CD14-positive monocyte (primary cell): ENCODE measurements around the gene GABARAP. TPM values are rescaled to one million over a fixed set of nuclear protein-coding genes. Genes with fewer than 3 reads are reported as not detected.
A peak's percentile ranks its signal among the peaks of the same experiment; 100 is the strongest.

Experiments used
- DNase-seq, 3 donors: peaks; one replicate each; pipeline ENCODE4 v3.0.0-alpha.2; 2011 to 2022
- H2AFZ ChIP-seq: 2 replicates; pipeline ENCODE4 v1.6.0; 2012; ENCODE audit warnings: mild to moderate bottlenecking, low read depth, low read length, inconsistent platforms; ENCODE audit not compliant: insufficient read depth, poor library complexity, severe bottlenecking
- H3K27ac ChIP-seq, 2 donors: 1 replicate in 1 of 2; 2 replicates in 1 of 2; pipeline ENCODE4 v1.5.1; 2012 to 2013; ENCODE audit warnings: low read length in 2 of 2, control low read depth in 1 of 2, inconsistent platforms in 1 of 2, low read depth in 1 of 2, mild to moderate bottlenecking in 1 of 2
- H3K27me3 ChIP-seq, 2 donors: one replicate each; pipeline versions ENCODE4 v1.6.0 to v1.6.1; 2011 to 2013; ENCODE audit warnings: low read length in 2 of 2; ENCODE audit not compliant: control insufficient read depth in 2 of 2, insufficient read depth in 2 of 2
- H3K36me3 ChIP-seq, 2 donors: replicated peaks in 1 of 2; 1 replicate in 1 of 2; 2 replicates in 1 of 2; pipeline versions ENCODE4 v1.5.1 to v1.6.1; 2012 to 2013; ENCODE audit warnings: low read length in 2 of 2, control low read depth in 1 of 2, inconsistent platforms in 1 of 2, mild to moderate bottlenecking in 1 of 2; ENCODE audit not compliant: insufficient read depth in 2 of 2, control insufficient read depth in 1 of 2
- H3K4me1 ChIP-seq, 2 donors: 1 replicate in 1 of 2; 2 replicates in 1 of 2; pipeline versions ENCODE4 v1.5.1 to v1.6.1; 2012 to 2013; ENCODE audit warnings: low read length in 2 of 2, control low read depth in 1 of 2, inconsistent platforms in 1 of 2, mild to moderate bottlenecking in 1 of 2, moderate library complexity in 1 of 2; ENCODE audit not compliant: insufficient read depth in 2 of 2, control insufficient read depth in 1 of 2
- H3K4me2 ChIP-seq: replicated peaks from 2 replicates; pipeline ENCODE3; 2012; ENCODE audit warnings: low read length, moderate library complexity, mild to moderate bottlenecking; ENCODE audit not compliant: poor library complexity, severe bottlenecking; ENCODE audit errors: extremely low read depth
- H3K4me3 ChIP-seq, 3 experiments: fragments of 200-600 bp in 1 of 3; sonication (generic) in 1 of 3; replicated peaks in 1 of 3; 1 replicate in 2 of 3; 2 replicates in 1 of 3; pipeline ENCODE4 v1.5.1; 2011 to 2013; ENCODE audit warnings: low read length in 3 of 3, mild to moderate bottlenecking in 3 of 3, control low read depth in 2 of 3, low read depth in 2 of 3, inconsistent platforms in 1 of 3, moderate library complexity in 1 of 3
- H3K79me2 ChIP-seq: 2 replicates; pipeline ENCODE4 v1.6.0; 2012; ENCODE audit warnings: mild to moderate bottlenecking, control low read depth, inconsistent platforms, low read length, moderate library complexity; ENCODE audit not compliant: insufficient read depth
- H3K9ac ChIP-seq: 2 replicates; pipeline ENCODE4 v1.6.0; 2017; ENCODE audit warnings: low read length, mild to moderate bottlenecking; ENCODE audit not compliant: insufficient read depth, poor library complexity, severe bottlenecking
- H3K9me3 ChIP-seq, 2 donors: replicated peaks in 1 of 2; 1 replicate in 1 of 2; 2 replicates in 1 of 2; pipeline versions ENCODE4 v1.5.1 to v1.6.1; 2012 to 2013; ENCODE audit warnings: low read length in 2 of 2, control low read depth in 1 of 2; ENCODE audit not compliant: control insufficient read depth in 1 of 2, insufficient read depth in 1 of 2
- H4K20me1 ChIP-seq: 2 replicates; pipeline ENCODE4 v1.6.0; 2012; ENCODE audit warnings: mild to moderate bottlenecking, low read length, control low read depth, moderate library complexity; ENCODE audit not compliant: insufficient read depth
- H3K27ac Mint-ChIP-seq, 7 donors: one replicate each; pipeline ENCODE4 v1.8.0; 2020; ENCODE audit warnings: mild to moderate bottlenecking in 7 of 7, mixed read lengths in 7 of 7, moderate library complexity in 6 of 7, inconsistent platforms in 2 of 7
- H3K27me3 Mint-ChIP-seq, 3 donors: one replicate each; pipeline ENCODE4 v1.8.0; 2021 to 2022; ENCODE audit warnings: low read depth in 3 of 3, mild to moderate bottlenecking in 3 of 3, mixed read lengths in 3 of 3, moderate library complexity in 3 of 3, inconsistent platforms in 1 of 3
- H3K36me3 Mint-ChIP-seq, 2 donors: one replicate each; pipeline ENCODE4 v1.8.0; 2020; ENCODE audit warnings: mixed read lengths in 2 of 2, inconsistent platforms in 1 of 2, mild to moderate bottlenecking in 1 of 2
- H3K4me1 Mint-ChIP-seq: one replicate; pipeline ENCODE4 v1.8.0; 2020; ENCODE audit warnings: mild to moderate bottlenecking, mixed read lengths
- H3K4me3 Mint-ChIP-seq, 2 donors: one replicate each; pipeline ENCODE4 v1.8.0; 2020; ENCODE audit warnings: mild to moderate bottlenecking in 2 of 2, mixed read lengths in 2 of 2, moderate library complexity in 1 of 2
- H3K9me3 Mint-ChIP-seq, 7 donors: one replicate each; pipeline ENCODE4 v1.8.0; 2020 to 2022; ENCODE audit warnings: mixed read lengths in 7 of 7, mild to moderate bottlenecking in 6 of 7, moderate library complexity in 6 of 7, inconsistent platforms in 2 of 7
- WGBS: methylation state at CpG from one replicate; pipeline ENCODE4 v1.1.5; 2013; ENCODE audit warnings: missing lambda C conversion rate; ENCODE audit not compliant: insufficient coverage; 5-methylcytosine and 5-hydroxymethylcytosine counted together
- intact Hi-C, 2 donors: fragments of 100-400 bp; cut with micrococcal nuclease; formaldehyde crosslinking; loops; one replicate each; pipeline versions ENCODE4 v1.15.0 to v1.15.1; 2023
- polyA plus RNA-seq, 3 donors: library from polyadenylated mRNA; depleted of rRNA in 1 of 3; unstranded in 2 of 3; stranded (reverse) in 1 of 3; fragments of 300-500 nt in 2 of 3; fragments of >200 nt in 1 of 3; fragmentation: Illumina TruSeq in 2 of 3; gene quantifications; 1 replicate in 2 of 3; 2 replicates in 1 of 3; pipeline ENCODE4 v1.2.3, GENCODE V29; 2012 to 2021
- TF ChIP-seq, protein P1 (sequence below): fragments of 200-600 bp; IDR thresholded peaks from one replicate; pipeline ENCODE4 v1.8.0; 2022; ENCODE audit warnings: antibody characterized with exemption, mild to moderate bottlenecking

The GABARAP gene
- polyA plus RNA-seq, 3 donors: 1,029 to 2,937 (median 2,814) TPM

DNA sequence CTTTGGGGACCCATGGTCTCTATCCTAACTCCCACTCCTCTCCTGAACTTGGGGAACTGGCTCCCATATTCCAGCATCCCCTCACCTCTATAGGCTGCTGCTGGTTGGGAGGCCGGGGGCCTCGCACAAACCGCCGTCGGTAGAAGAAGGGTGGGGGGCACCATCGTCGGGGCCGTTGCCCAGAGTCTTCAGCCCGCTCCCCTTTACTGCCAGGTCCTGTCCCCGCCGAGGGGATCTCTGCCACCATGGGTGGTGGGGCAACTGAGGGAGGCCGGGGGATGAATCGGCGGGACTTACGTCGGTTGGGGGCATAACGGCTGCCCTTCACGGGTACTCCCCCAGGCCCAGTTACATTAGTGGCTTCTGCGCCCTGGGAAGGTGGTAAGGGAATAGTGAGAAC lies 47.9 kb upstream of the GABARAP start:
- Histone ChIP-seq H3K9ac (no peak overlapping the region), H3K4me3 (no peak overlapping the region), H3K4me1 (peaks cover 10 to 16% of the 10 kb centered on the region in 2 donors), H3K79me2 (no peaks in the 10 kb centered on the region), H3K27me3 (peaks cover 23 to 57% of the 10 kb centered on the region in 2 donors), H3K9me3 (peaks cover 0 to 13% of the 10 kb centered on the region in 2 donors), H3K4me2 (no peak overlapping the region), H3K27ac (no peak overlapping the region), H2AFZ (no peak overlapping the region), H3K36me3 (no peaks in the 10 kb centered on the region), H4K20me1 (no peaks in the 10 kb centered on the region)
- TF ChIP-seq, protein P1, sequence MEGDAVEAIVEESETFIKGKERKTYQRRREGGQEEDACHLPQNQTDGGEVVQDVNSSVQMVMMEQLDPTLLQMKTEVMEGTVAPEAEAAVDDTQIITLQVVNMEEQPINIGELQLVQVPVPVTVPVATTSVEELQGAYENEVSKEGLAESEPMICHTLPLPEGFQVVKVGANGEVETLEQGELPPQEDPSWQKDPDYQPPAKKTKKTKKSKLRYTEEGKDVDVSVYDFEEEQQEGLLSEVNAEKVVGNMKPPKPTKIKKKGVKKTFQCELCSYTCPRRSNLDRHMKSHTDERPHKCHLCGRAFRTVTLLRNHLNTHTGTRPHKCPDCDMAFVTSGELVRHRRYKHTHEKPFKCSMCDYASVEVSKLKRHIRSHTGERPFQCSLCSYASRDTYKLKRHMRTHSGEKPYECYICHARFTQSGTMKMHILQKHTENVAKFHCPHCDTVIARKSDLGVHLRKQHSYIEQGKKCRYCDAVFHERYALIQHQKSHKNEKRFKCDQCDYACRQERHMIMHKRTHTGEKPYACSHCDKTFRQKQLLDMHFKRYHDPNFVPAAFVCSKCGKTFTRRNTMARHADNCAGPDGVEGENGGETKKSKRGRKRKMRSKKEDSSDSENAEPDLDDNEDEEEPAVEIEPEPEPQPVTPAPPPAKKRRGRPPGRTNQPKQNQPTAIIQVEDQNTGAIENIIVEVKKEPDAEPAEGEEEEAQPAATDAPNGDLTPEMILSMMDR: no peak
- Mint-ChIP-seq H3K27me3 (peaks cover 68 to 87% (median 68%) of the 10 kb centered on the region in 3 donors), H3K27ac (peak overlapping the region in 1 of 7 donors; percentile 23), H3K36me3 (peaks cover 0 to 4% of the 10 kb centered on the region in 2 donors), H3K4me3 (no peak overlapping the region), H3K9me3 (peaks cover 0 to 15% (median 10%) of the 10 kb centered on the region in 7 donors), H3K4me1 (peaks cover 9% of the 10 kb centered on the region)
- 97% methylated on average over 5 of the region's 19 CpGs for WGBS
- intact Hi-C loops: loop anchor here in 1 of 2 donors (5.0 kb wide), 1 partner anchor 248 kb away; the partner anchor contains the start of gene SLC16A11
- DNase-seq: no peak

DNA sequence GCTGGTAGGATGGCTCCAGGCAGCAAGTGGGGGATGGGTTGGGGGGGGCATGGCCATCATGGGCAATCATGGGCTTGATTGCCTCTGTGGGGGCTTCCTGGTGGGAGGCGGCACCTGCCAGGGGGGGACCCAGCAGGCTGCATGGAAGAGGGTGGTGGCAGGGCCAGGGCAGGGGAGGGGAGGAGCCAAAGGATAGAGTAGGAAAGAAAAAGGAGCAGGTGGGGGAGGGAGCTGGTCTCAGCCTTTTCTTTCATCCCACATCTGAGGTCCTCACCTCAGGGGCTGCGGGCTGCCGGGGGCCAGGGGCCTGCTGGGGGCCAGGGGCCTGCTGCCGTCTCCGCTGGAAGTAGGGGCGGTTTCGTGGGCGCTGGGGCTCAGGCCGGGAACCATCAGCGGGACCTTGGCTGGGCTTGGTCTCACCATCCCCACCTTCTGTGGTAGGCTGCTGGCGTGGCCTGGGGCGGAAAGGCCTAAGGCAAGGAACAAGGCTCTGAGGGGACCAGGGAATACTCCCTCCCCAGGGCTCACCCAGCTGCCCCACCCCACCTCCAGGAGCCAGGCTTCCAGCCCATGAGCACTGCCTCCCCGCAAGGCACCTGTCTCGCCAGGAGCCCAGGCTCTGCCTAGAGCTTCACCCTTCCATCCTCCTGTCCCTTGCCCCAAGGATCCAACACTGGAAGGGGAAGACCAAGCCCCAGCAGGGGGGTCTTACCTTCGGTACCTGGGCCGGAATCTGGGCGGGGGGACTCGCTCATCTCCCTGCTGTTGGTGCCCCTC lies 47.2 kb upstream of the GABARAP start:
- Histone ChIP-seq H3K4me3 (no peak overlapping the region), H3K9ac (no peak overlapping the region), H3K4me1 (peaks cover 4 to 9% of the 10 kb centered on the region in 2 donors), H2AFZ (no peak overlapping the region), H4K20me1 (no peaks in the 10 kb centered on the region), H3K9me3 (peaks cover 0 to 13% of the 10 kb centered on the region in 2 donors), H3K27ac (no peak overlapping the region), H3K27me3 (peaks cover 18 to 52% of the 10 kb centered on the region in 2 donors), H3K4me2 (no peak overlapping the region), H3K79me2 (no peaks in the 10 kb centered on the region), H3K36me3 (no peaks in the 10 kb centered on the region)
- Mint-ChIP-seq H3K4me1 (peaks cover 5% of the 10 kb centered on the region), H3K9me3 (peaks cover 0 to 11% (median 9%) of the 10 kb centered on the region in 7 donors), H3K36me3 (peaks cover 0 to 4% of the 10 kb centered on the region in 2 donors), H3K4me3 (no peak overlapping the region), H3K27ac (peak overlapping the region in 2 of 7 donors; percentile 30 to 33), H3K27me3 (peaks cover 67 to 83% (median 67%) of the 10 kb centered on the region in 3 donors)
- intact Hi-C loops: loop anchor here in 1 of 2 donors (5.0 kb wide), 1 partner anchor 247 kb away; the partner anchor contains the start of gene SLC16A11
- TF ChIP-seq, protein P1: no peak
- DNase-seq: no peak
- 94% methylated on average over 16 of the region's 18 CpGs for WGBS
